NOMO-1 treated with DMSO at 0.1 percent for 48 hours (cell line): ENCODE data around the gene HCRTR1.

Source experiments
- DNase-seq: peaks from one replicate; lab custom pipeline; 2025; ENCODE audit not compliant: unreplicated experiment; lab: John Stamatoyannopoulos, UW

Gene HCRTR1

GRCh38 chr1:31617218-31617915 lies at the start of gene HCRTR1:
TSS of gene HCRTR1 (plus strand) at chr1:31617689. CDS start at chr1:31619193, 1,504 bp downstream.
- no peak for DNase-seq

DNA sequence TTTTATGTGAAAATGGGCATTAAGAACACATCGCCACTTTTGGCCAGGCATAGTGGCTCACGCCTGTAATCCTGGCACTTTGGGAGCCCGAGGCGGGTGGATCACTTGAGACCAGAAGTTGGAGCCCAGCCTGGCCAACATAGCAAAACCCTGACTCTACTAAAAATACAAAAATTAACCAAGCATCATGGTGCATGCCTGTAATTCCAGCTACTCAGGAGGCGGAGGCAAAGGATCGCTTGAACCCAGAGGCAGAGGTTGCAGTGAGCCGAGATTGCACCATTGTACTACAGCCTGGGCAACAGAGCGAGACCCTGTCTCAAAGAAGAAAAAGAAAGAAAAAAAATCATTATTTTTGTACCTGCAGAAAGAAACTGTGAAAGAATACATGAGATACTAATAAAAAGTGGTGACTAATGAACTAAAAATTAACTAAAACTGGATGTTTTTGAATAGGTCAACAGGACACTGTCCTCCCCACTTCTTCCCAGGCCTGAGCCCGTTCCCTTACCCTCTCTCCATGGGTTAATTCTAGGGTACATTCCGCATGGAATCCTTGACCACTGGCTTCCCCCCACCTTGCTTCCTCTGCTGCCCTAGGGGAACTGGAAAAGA lies 49.4 kb upstream of the HCRTR1 start:
- DNase-seq = no peak

- no peak for DNase-seq
Measured at GRCh38 chr1:31568895-31569595, 48.4 kb upstream of the HCRTR1 start.

GRCh38 chr1:31569596-31570173 lies 47.8 kb upstream of the HCRTR1 start:
- DNase-seq = no peak

- no peak for DNase-seq
Measured at GRCh38 chr1:31570228-31570627, 47.3 kb upstream of the HCRTR1 start.

- no peak for DNase-seq
Measured at GRCh38 chr1:31570906-31571305, 46.6 kb upstream of the HCRTR1 start.

GRCh38 chr1:31571340-31572295 lies 45.9 kb upstream of the HCRTR1 start:
- peak; percentile 76 for DNase-seq

- DNase-seq = no peak
Measured at GRCh38 chr1:31572323-31573104, 45.0 kb upstream of the HCRTR1 start.

- no peak for DNase-seq
Measured at GRCh38 chr1:31573261-31573660, 44.2 kb upstream of the HCRTR1 start.

DNA sequence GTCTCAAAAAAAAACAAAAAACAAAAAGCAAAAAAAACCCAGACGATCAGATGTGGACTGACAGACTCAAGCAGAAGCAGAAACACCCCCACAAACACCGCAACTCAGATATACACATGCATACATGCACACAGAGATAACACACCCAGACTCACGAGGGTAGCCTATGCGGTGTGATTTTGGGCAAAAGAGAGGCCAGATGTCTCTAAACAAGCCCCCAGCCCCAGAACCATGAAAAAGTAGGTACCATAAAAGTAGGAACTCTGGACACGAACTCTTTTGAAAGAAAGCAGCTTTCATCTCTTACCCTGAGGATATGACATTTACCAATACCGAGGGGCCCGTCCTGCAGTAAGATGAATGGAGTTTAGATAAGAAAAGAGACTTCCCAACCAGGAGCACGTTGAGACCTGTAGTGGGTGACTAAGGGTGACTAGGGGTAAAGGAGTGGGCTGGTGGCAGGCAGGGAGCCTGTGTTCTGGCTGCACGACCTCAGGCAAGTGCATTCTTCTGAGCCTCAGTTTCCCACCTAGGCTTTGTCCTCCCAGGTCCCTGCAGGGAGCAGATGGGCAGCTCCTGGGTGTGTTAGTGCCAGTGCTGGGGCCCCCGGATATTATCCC lies 42.6 kb upstream of the HCRTR1 start:
- DNase-seq = no peak

DNA sequence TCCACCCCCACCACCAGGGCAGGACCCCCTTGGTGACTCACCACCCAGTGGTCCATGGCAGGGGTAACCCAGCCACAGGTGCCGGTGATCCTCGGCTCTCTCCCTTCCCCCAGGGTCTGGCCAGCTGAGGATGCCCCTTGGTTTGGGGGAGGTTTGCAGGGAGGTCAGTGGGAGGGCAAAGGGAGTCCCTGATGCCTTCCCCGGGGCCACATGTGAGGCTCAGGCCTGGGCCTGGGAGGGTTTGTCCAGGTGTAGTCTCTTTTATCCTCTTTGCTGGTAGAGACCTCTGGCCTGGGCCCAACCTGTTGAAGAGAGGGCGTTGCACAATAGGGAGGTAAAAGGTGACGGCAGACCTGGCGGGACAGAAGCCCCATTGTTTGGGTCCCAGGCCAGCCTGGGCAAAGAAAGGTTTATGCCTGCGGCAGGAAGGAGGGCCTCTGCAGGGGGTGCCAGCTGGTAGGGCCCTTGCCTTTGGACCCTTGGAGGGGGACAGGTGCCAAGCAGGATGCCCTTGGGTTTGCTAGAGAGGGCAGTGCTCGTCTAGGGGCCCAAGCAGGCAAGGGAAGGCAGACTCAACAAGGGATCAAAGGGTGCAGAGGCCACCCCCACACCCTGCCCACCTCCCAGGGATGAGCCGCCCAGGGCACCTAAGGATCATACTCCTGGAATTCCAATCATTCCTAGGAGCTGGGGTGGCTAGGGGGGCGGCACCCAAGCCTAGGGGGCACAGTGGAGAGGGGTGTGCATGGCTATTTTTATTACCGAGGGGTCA lies 41.9 kb upstream of the HCRTR1 start:
- no peak for DNase-seq

DNA sequence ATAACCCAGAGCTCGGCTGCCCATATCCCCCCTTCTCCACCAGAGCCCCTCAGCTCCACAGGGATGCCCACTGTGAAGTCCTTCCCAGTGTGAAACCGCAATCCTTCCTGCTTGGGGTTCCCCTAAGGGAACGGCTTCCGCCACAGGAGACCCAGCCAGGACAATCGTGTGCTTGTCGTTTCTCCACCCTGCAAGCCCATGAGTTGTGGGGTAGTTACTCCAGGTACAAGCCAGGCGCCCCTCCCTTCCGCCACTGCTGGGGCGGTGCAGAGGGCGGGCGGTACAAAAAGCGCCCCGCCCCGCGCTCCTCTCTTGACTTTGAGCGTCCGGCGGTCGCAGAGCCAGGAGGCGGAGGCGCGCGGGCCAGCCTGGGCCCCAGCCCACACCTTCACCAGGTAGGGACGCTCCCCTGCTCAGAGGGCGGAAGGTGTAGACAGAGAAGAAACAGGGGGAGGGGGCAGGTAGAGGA lies 41.3 kb upstream of the HCRTR1 start, which contains the start of gene TINAGL1:
Gene TINAGL1 (plus strand): TSS at position 315 of the 469 bp plus-strand sequence. CDS start 634 bp downstream, outside the sequence.
- peak; percentile 14 for DNase-seq

DNA sequence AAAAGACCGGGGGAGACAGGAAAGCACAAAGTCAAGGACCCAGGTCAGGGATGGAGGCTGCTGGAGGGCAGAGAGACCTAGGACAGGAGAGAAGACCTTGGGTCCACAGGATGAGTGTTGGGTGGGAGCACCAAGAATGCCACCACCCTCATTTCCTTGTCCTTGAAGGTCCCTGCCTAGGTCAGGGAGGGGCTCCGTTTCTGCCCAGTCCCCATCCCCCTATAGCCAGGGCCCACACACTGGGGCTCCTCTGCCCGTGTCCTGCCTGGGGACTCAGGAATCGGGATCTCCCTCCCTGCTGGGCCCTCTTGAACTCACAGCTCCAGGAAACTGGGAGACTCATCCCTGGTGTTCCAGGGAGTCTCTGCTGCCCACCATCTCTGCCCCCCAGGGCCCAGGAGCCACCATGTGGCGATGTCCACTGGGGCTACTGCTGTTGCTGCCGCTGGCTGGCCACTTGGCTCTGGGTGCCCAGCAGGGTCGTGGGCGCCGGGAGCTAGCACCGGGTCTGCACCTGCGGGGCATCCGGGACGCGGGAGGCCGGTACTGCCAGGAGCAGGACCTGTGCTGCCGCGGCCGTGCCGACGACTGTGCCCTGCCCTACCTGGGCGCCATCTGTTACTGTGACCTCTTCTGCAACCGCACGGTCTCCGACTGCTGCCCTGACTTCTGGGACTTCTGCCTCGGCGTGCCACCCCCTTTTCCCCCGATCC lies 40.6 kb upstream of the HCRTR1 start:
- no peak for DNase-seq

GRCh38 chr1:31577515-31578192 lies 39.8 kb upstream of the HCRTR1 start:
- no peak for DNase-seq

- DNase-seq = no peak
Measured at GRCh38 chr1:31579374-31579773, 38.1 kb upstream of the HCRTR1 start.

GRCh38 chr1:31580513-31580870 lies 37.0 kb upstream of the HCRTR1 start:
- DNase-seq = no peak

GRCh38 chr1:31580891-31581603 lies 36.4 kb upstream of the HCRTR1 start:
- DNase-seq = no peak
